H1 (cell line): ENCODE data around the gene P3H3. TPM values are rescaled to one million over a fixed set of nuclear protein-coding genes. Genes with fewer than 3 reads are reported as not detected.

Experiments
- CTCF ChIA-PET: fragments of 300-600 bp; sonication (Branson Sonifier 250); formaldehyde crosslinking; loops from one replicate; lab custom pipeline; 2021; ENCODE audit not compliant: partially characterized antibody; lab: Charles Lee
- POLR2A ChIA-PET: fragments of 300-600 bp; sonication (Branson Sonifier 250); formaldehyde crosslinking; loops from one replicate; lab custom pipeline; 2021; ENCODE audit warnings: inconsistent platforms; ENCODE audit not compliant: partially characterized antibody; lab: Charles Lee
- DNase-seq, 2 experiments: peaks; one replicate each; pipeline versions ENCODE4 v3.0.0 to v3.0.0-alpha.2; 2010 to 2022; ENCODE audit warnings: low spot score in 2 of 2, low read depth in 1 of 2, mixed read lengths in 1 of 2
- FAIRE-seq: peaks from 2 replicates; lab custom pipeline; 2011; peaks lifted over from hg19 to GRCh38; lab: Jason Lieb, UNC
- H2AFZ ChIP-seq: 2 replicates; pipeline ENCODE4 v1.8.1; 2012; ENCODE audit warnings: low read length, inconsistent platforms
- H2AK5ac ChIP-seq: 2 replicates; pipeline ENCODE4 v1.6.1; 2013; ENCODE audit warnings: low read depth, low read length
- H2BK120ac ChIP-seq: replicated peaks from 2 replicates; pipeline ENCODE3; 2013; ENCODE audit warnings: low read depth, low read length, inconsistent platforms
- H2BK12ac ChIP-seq: 2 replicates; pipeline ENCODE4 v1.6.1; 2013; ENCODE audit warnings: low read depth, low read length
- H2BK15ac ChIP-seq: 2 replicates; pipeline ENCODE4 v1.6.1; 2013; ENCODE audit warnings: low read length
- H2BK20ac ChIP-seq: 2 replicates; pipeline ENCODE4 v1.6.1; 2013; ENCODE audit warnings: low read length
- H2BK5ac ChIP-seq: 2 replicates; pipeline ENCODE4 v1.6.1; 2013; ENCODE audit warnings: low read depth, low read length
- H3K14ac ChIP-seq: 2 replicates; pipeline ENCODE4 v1.6.1; 2013; ENCODE audit warnings: inconsistent platforms; ENCODE audit not compliant: insufficient read length
- H3K18ac ChIP-seq: 2 replicates; pipeline ENCODE4 v1.6.1; 2013; ENCODE audit warnings: low read length; ENCODE audit errors: extremely low read depth
- H3K23ac ChIP-seq: 2 replicates; pipeline ENCODE4 v1.6.1; 2013; ENCODE audit warnings: inconsistent platforms; ENCODE audit not compliant: insufficient read length
- H3K23me2 ChIP-seq: 2 replicates; pipeline ENCODE4 v1.6.1; 2013; ENCODE audit warnings: low read depth, low read length
- H3K27ac ChIP-seq: 2 replicates; pipeline ENCODE4 v1.6.1; 2011; ENCODE audit warnings: low read depth, low read length, inconsistent platforms
- H3K27me3 ChIP-seq, 4 experiments: replicated peaks in 1 of 4; 1 replicate in 1 of 4; 2 replicates in 3 of 4; pipeline versions ENCODE4 v1.6.1 to v1.8.1; 2011 to 2013; ENCODE audit warnings: low read length in 3 of 4, mild to moderate bottlenecking in 3 of 4, inconsistent platforms in 2 of 4, mixed read lengths in 2 of 4, moderate library complexity in 1 of 4; ENCODE audit not compliant: control insufficient read depth in 3 of 4, insufficient read depth in 3 of 4; ENCODE audit errors: extremely low read depth in 1 of 4
- H3K36me3 ChIP-seq, 4 experiments: 2 replicates each; pipeline versions ENCODE4 v1.6.1 to v1.8.1; 2011 to 2013; ENCODE audit warnings: mild to moderate bottlenecking in 4 of 4, low read length in 3 of 4, moderate library complexity in 2 of 4, control low read depth in 1 of 4, inconsistent platforms in 1 of 4; ENCODE audit not compliant: insufficient read depth in 4 of 4, control insufficient read depth in 2 of 4
- H3K4ac ChIP-seq: replicated peaks from 2 replicates; pipeline ENCODE3; 2013; ENCODE audit warnings: low read length, low read depth, mixed read lengths, inconsistent platforms; ENCODE audit not compliant: insufficient read length
- H3K4me1 ChIP-seq, 4 experiments: replicated peaks in 1 of 4; 1 replicate in 1 of 4; 2 replicates in 3 of 4; pipeline versions ENCODE4 v1.6.1 to v1.8.1; 2011 to 2013; ENCODE audit warnings: low read length in 3 of 4, inconsistent platforms in 2 of 4, mixed read lengths in 1 of 4; ENCODE audit not compliant: insufficient read depth in 4 of 4, control insufficient read depth in 3 of 4
- H3K4me2 ChIP-seq, 2 experiments: 2 replicates each; pipeline versions ENCODE4 v1.6.1 to v1.8.1; 2011 to 2013; ENCODE audit warnings: low read depth in 2 of 2, low read length in 2 of 2, control low read depth in 1 of 2, inconsistent platforms in 1 of 2, mild to moderate bottlenecking in 1 of 2; ENCODE audit not compliant: insufficient read depth in 1 of 2
- H3K4me3 ChIP-seq, 4 experiments: fragments of 200-600, 300-600 bp in 1 of 4; sonication (generic), shearing (Covaris generic), sonication (Bioruptor Twin) in 1 of 4; 2 replicates each; pipeline versions ENCODE4 v1.5.1 to v1.8.1; 2011 to 2016; ENCODE audit warnings: low read length in 4 of 4, low read depth in 3 of 4, control low read depth in 2 of 4, inconsistent platforms in 2 of 4, mild to moderate bottlenecking in 2 of 4, mixed read lengths in 1 of 4, moderate library complexity in 1 of 4; ENCODE audit not compliant: insufficient read depth in 2 of 4; ENCODE audit errors: extremely low read depth in 1 of 4
- H3K56ac ChIP-seq: replicated peaks from 2 replicates; pipeline ENCODE3; 2013; ENCODE audit warnings: low read depth, mild to moderate bottlenecking, mixed read lengths, low read length, inconsistent platforms; ENCODE audit not compliant: insufficient read length
- H3K79me1 ChIP-seq: 2 replicates; pipeline ENCODE4 v1.6.1; 2013; ENCODE audit warnings: low read depth, low read length, control low read depth
- H3K79me2 ChIP-seq, 2 experiments: 2 replicates each; pipeline versions ENCODE4 v1.6.1 to v1.8.1; 2012 to 2013; ENCODE audit warnings: low read length in 2 of 2, mild to moderate bottlenecking in 2 of 2, inconsistent platforms in 1 of 2; ENCODE audit not compliant: insufficient read depth in 2 of 2, control insufficient read depth in 1 of 2
- H3K9ac ChIP-seq, 4 experiments: replicated peaks in 1 of 4; 1 replicate in 1 of 4; 2 replicates in 3 of 4; pipeline versions ENCODE4 v1.6.1 to v1.8.1; 2011 to 2013; ENCODE audit warnings: low read depth in 3 of 4, low read length in 3 of 4, control low read depth in 2 of 4, mild to moderate bottlenecking in 2 of 4, moderate library complexity in 2 of 4, inconsistent platforms in 1 of 4; ENCODE audit errors: extremely low read depth in 1 of 4
- H3K9me3 ChIP-seq, 2 experiments: 2 replicates each; pipeline versions ENCODE4 v1.6.1 to v1.8.1; 2012 to 2013; ENCODE audit warnings: mild to moderate bottlenecking in 2 of 2, moderate library complexity in 2 of 2, control low read depth in 1 of 2, inconsistent platforms in 1 of 2, low read depth in 1 of 2, low read length in 1 of 2, mixed read lengths in 1 of 2; ENCODE audit not compliant: insufficient read depth in 2 of 2
- H4K20me1 ChIP-seq, 2 experiments: replicated peaks in 1 of 2; 2 replicates each; pipeline versions ENCODE3 to v1.8.1; 2011 to 2013; ENCODE audit warnings: inconsistent platforms in 2 of 2, low read length in 2 of 2, mild to moderate bottlenecking in 1 of 2; ENCODE audit not compliant: insufficient read depth in 2 of 2, control insufficient read depth in 1 of 2
- H4K5ac ChIP-seq: 2 replicates; pipeline ENCODE4 v1.6.1; 2013; ENCODE audit warnings: low read length, low read depth, mixed read lengths, inconsistent platforms; ENCODE audit not compliant: insufficient read length
- H4K8ac ChIP-seq: 2 replicates; pipeline ENCODE4 v1.8.0; 2013; ENCODE audit warnings: mild to moderate bottlenecking, moderate library complexity, low read length, inconsistent platforms; ENCODE audit not compliant: insufficient read depth; ENCODE audit errors: extremely low read depth
- H4K91ac ChIP-seq: replicated peaks from 2 replicates; pipeline ENCODE3; 2013; ENCODE audit warnings: low read length, mixed read lengths, inconsistent platforms; ENCODE audit not compliant: insufficient read length
- SIN3A ChIP-seq, 2 experiments: IDR thresholded peaks in 1 of 2; conservative IDR thresholded peaks in 1 of 2; 2 replicates each; pipeline ENCODE4 v1.6.1; 2011 to 2012; ENCODE audit warnings: low read length in 2 of 2, improper control_type of control experiment in 1 of 2, low read depth in 1 of 2, mild to moderate bottlenecking in 1 of 2
- TCF12 ChIP-seq: IDR thresholded peaks from 2 replicates; pipeline ENCODE4 v1.6.1; 2011; ENCODE audit warnings: low read depth, mild to moderate bottlenecking, low read length
- WGBS, 2 experiments: shearing (Covaris generic) in 1 of 2; methylation state at CpG; one replicate each; pipeline versions ENCODE4 v1.1.6 to v1.1.7; 2013 to 2015; ENCODE audit warnings: low lambda C conversion rate in 2 of 2, mixed read lengths in 2 of 2, inconsistent platforms in 1 of 2, low coverage in 1 of 2, missing lambda C conversion rate in 1 of 2; ENCODE audit not compliant: insufficient replicate concordance in 2 of 2, insufficient coverage in 1 of 2, insufficient read length in 1 of 2; ENCODE audit errors: extremely low coverage in 1 of 2, missing lambda C conversion rate in 1 of 2; 5-methylcytosine and 5-hydroxymethylcytosine counted together
- polyA plus RNA-seq, 7 experiments: library from polyadenylated mRNA; depleted of rRNA in 3 of 7; stranded (reverse) in 5 of 7; unstranded in 2 of 7; fragments of >200 nt in 5 of 7; fragments of 200-250 nt in 2 of 7; gene quantifications; 1 replicate in 5 of 7; 2 replicates in 1 of 7; 4 replicates in 1 of 7; pipeline versions ENCODE4 v1.2.1 to v1.2.3, GENCODE V29; 2011 to 2013; ENCODE audit warnings: missing spikeins in 2 of 7, mixed read lengths in 2 of 7
- total RNA-seq: library from RNA; stranded (reverse); fragmentation: NEBNext Ultra II Directional; extraction: Animal tissue kit (Norgen Biotek cat#: 25700); gene quantifications from 2 replicates; pipeline ENCODE4 v1.2.1, GENCODE V29; 2021

Gene P3H3
- total and polyA plus RNA-seq, 2 of the 8 experiments (the other 6 are each of a cell fraction or from before 2014, with no cell fraction given): 22.9 to 43.5 TPM

DNA sequence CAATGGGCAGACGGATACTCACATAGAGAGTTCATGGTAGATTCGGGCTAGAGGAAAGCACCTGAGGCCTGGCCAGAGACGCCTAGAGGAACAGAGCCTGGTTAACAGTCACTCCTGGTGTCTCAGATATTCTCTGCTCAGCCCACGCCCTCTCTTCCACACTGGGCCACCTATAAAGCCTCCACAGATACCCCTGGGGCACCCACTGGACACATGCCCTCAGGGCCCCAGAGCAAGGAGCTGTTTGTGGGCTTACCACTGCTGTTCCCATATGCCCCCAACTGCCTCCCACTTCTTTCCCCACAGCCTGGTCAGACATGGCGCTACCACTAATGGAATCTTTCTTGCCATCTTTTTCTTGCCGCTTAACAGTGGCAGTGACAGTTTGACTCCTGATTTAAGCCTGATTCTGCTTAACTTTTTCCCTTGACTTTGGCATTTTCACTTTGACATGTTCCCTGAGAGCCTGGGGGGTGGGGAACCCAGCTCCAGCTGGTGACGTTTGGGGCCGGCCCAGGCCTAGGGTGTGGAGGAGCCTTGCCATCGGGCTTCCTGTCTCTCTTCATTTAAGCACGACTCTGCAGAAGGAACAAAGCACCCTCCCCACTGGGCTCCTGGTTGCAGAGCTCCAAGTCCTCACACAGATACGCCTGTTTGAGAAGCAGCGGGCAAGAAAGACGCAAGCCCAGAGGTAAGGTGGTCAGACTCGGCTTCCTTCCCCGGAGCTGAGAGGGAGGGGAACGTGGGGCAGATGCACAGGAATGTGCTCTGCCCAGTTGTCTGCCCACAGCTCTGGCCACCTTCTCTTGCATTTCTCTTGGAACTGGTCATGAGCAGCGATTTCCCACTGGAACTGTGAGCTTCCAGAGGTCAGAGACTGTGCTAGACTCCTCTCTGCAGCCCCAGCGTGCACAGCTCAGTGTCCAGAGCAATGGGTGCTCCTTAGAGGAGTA, 39.0 kb upstream of the P3H3 start, which contains the start of gene CD4:
CD4 (plus strand) TSS at position 557 of the 953 bp plus-strand sequence. CDS start 10,611 bp downstream, outside the sequence.
- Histone ChIP-seq H4K8ac (peak within 1 kb of the TSS; percentile 57; the same call in 1 of the 2 replicates), H3K14ac (no peak within 1 kb of the TSS), H3K4ac (peak within 1 kb of the TSS; percentile 74), H2BK20ac (peak within 1 kb of the TSS; percentile 61; the same call in 1 of the 2 replicates), H3K4me3 (no peak within 1 kb of the TSS), H2AFZ (peak within 1 kb of the TSS; percentile 82), H4K5ac (no peak within 1 kb of the TSS), H3K9ac (no peak within 1 kb of the TSS), H2AK5ac (no peak within 1 kb of the TSS), H4K91ac (peak within 1 kb of the TSS; percentile 11), H3K9me3 (no peaks in the 10 kb centered on the region), H3K23me2 (no peaks in the 10 kb centered on the region), H2BK15ac (peak within 1 kb of the TSS; percentile 72), H3K4me2 (no peak within 1 kb of the TSS), H2BK120ac (peak within 1 kb of the TSS; percentile 61), H3K27ac (no peak within 1 kb of the TSS), H3K18ac (peak within 1 kb of the TSS; percentile 81; the same call in 1 of the 2 replicates), H3K56ac (no peak within 1 kb of the TSS), H3K23ac (no peak within 1 kb of the TSS), H3K4me1 (peaks cover 4 to 13% (median 6%) of the 10 kb centered on the region in 4 experiments; a peak in 6 of 7 replicates), H3K79me2 (no peaks in the 10 kb centered on the region), H4K20me1 (no peaks in the 10 kb centered on the region), H3K36me3 (no peaks in the 10 kb centered on the region), H2BK12ac (0 out of 2 replicates have a peak within 1 kb of the TSS, but pooled peaks have one; percentile 72), H3K27me3 (no peaks in the 10 kb centered on the region), H3K79me1 (no peaks in the 10 kb centered on the region), H2BK5ac (no peak within 1 kb of the TSS)
- FAIRE-seq (no peak), DNase-seq (no peak)
- CTCF ChIA-PET: interaction anchor here (1.0 to 29.6 kb wide), 5 partner anchors 11 to 57 kb away, joined by 3 to 532 read pairs (median 7); partner anchors contain the start of genes GNB3, GPR162, MLF2 and P3H3
- WGBS, 2 experiments: 78% methylated on average over 18 of the region's 18 CpGs; no CpG with 5 or more reads in 1 of the 2 experiments
- POLR2A ChIA-PET: interaction anchor here (0.6 to 2.4 kb wide), 6 partner anchors 11 to 80 kb away, joined by 3 to 13 read pairs (median 4); partner anchors contain the start of gene PTMS
- TF ChIP-seq TCF12 (no peak), SIN3A (conservative IDR thresholded peaks at IDR 0.05 in 1 of 2, IDR thresholded peaks at IDR 0.05 in 1 of 2; ENCODE audit: low read depth in 1 of 2, low read length in 2 of 2) (0 out of 4 replicates have a peak, but pooled peaks of 1 of the 2 experiments have one; percentile 37)
